Endothelial cell of umbilical vein (primary cell): ENCODE results near the gene DMXL1. TPM values are rescaled to one million over a fixed set of nuclear protein-coding genes. Genes with fewer than 3 reads are reported as not detected.

ENCODE experiments used
- BruUV-seq: library from RNA; stranded (reverse); fragments of 400-500 nt; replicated peaks from 2 replicates; lab custom pipeline; 2021; lab: Mats Ljungman, UMichigan
- CTCF ChIA-PET: fragments of 300-600, 350-600 bp; sonication (Branson Sonifier 250); formaldehyde crosslinking; loops from one replicate; lab custom pipeline; 2021; ENCODE audit warnings: antibody characterized with exemption, inconsistent platforms; lab: Charles Lee
- POLR2A ChIA-PET: fragments of 300-600, 350-600 bp; sonication (Branson Sonifier 250); formaldehyde crosslinking; loops from one replicate; lab custom pipeline; 2021; ENCODE audit warnings: antibody characterized with exemption, inconsistent platforms; lab: Charles Lee
- DNase-seq: peaks from one replicate; pipeline ENCODE4 v3.0.0-alpha.2; 2011; ENCODE audit warnings: low read depth, low spot score
- FAIRE-seq: peaks from 2 replicates; lab custom pipeline; 2011; peaks lifted over from hg19 to GRCh38; lab: Jason Lieb, UNC
- H2AFZ ChIP-seq: 2 replicates; pipeline ENCODE4 v1.6.0; 2012; ENCODE audit warnings: low read depth, low read length, control low read depth, inconsistent platforms
- H3K27ac ChIP-seq: 2 replicates; pipeline ENCODE4 v1.5.1; 2011; ENCODE audit warnings: low read depth, mild to moderate bottlenecking, control low read depth, low read length, moderate library complexity; ENCODE audit not compliant: insufficient read depth
- H3K27me3 ChIP-seq, 2 experiments: 2 replicates each; pipeline versions ENCODE4 v1.6.0 to v1.6.1; 2011; ENCODE audit warnings: low read length in 2 of 2, mixed read lengths in 1 of 2; ENCODE audit not compliant: control insufficient read depth in 2 of 2, insufficient read depth in 2 of 2
- H3K36me3 ChIP-seq, 2 experiments: 2 replicates in 1 of 2; 3 replicates in 1 of 2; pipeline ENCODE4 v1.5.1; 2011; ENCODE audit warnings: low read length in 2 of 2, mild to moderate bottlenecking in 1 of 2, moderate library complexity in 1 of 2; ENCODE audit not compliant: control insufficient read depth in 2 of 2, insufficient read depth in 2 of 2; ENCODE audit errors: extremely low read depth in 1 of 2
- H3K4me1 ChIP-seq: 3 replicates; pipeline ENCODE4 v1.5.1; 2011; ENCODE audit warnings: mild to moderate bottlenecking, low read length; ENCODE audit not compliant: control insufficient read depth, insufficient read depth; ENCODE audit errors: extremely low read depth
- H3K4me2 ChIP-seq: 2 replicates; pipeline ENCODE4 v1.6.1; 2011; ENCODE audit warnings: low read length, control low read depth, mixed read lengths; ENCODE audit not compliant: insufficient read depth
- H3K4me3 ChIP-seq, 3 experiments: fragments of 200-600 bp in 1 of 3; sonication (generic), shearing (Covaris generic) in 1 of 3; replicated peaks in 1 of 3; 2 replicates each; pipeline ENCODE4 v1.5.1; 2011 to 2016; ENCODE audit warnings: control low read depth in 3 of 3, low read length in 3 of 3, mild to moderate bottlenecking in 2 of 3, inconsistent platforms in 1 of 3, low read depth in 1 of 3, moderate library complexity in 1 of 3; ENCODE audit not compliant: insufficient read depth in 1 of 3
- H3K79me2 ChIP-seq: 2 replicates; pipeline ENCODE4 v1.6.0; 2012; ENCODE audit warnings: low read length, inconsistent platforms; ENCODE audit not compliant: control insufficient read depth, insufficient read depth
- H3K9ac ChIP-seq: replicated peaks from 2 replicates; pipeline ENCODE3; 2011; ENCODE audit warnings: low read length, control low read depth; ENCODE audit not compliant: insufficient read depth; ENCODE audit errors: extremely low read depth
- H3K9me1 ChIP-seq: replicated peaks from 3 replicates; pipeline ENCODE4 v1.6.0; 2011; ENCODE audit warnings: mild to moderate bottlenecking, low read length; ENCODE audit not compliant: control insufficient read depth, insufficient read depth; ENCODE audit errors: extremely low read depth
- H3K9me3 ChIP-seq: replicated peaks from 2 replicates; pipeline ENCODE4 v1.5.1; 2012; ENCODE audit warnings: low read length, inconsistent platforms; ENCODE audit not compliant: control insufficient read depth, insufficient read depth
- H4K20me1 ChIP-seq: replicated peaks from 2 replicates; pipeline ENCODE3; 2011; ENCODE audit warnings: mild to moderate bottlenecking, low read length; ENCODE audit not compliant: control insufficient read depth, insufficient read depth; ENCODE audit errors: extremely low read depth
- EZH2 ChIP-seq: IDR thresholded peaks from 2 replicates; pipeline ENCODE4 v1.6.1; 2012; ENCODE audit warnings: borderline replicate concordance, low read depth, mild to moderate bottlenecking, moderate library complexity, low read length, inconsistent platforms; ENCODE audit not compliant: severe bottlenecking
- FOS ChIP-seq: IDR thresholded peaks from 2 replicates; pipeline ENCODE4 v1.6.1; 2011; ENCODE audit warnings: mild to moderate bottlenecking, low read length, moderate library complexity, borderline replicate concordance; ENCODE audit not compliant: insufficient read depth
- GATA2 ChIP-seq: IDR thresholded peaks from 2 replicates; pipeline ENCODE4 v1.7.0; 2011; ENCODE audit warnings: low read depth, mild to moderate bottlenecking, moderate library complexity, mixed read lengths, low read length; ENCODE audit not compliant: insufficient read length, insufficient read depth
- MYC ChIP-seq: IDR thresholded peaks from one replicate; pipeline ENCODE4 v1.6.1; 2011; ENCODE audit warnings: mild to moderate bottlenecking, low read depth, low read length
- POLR2A ChIP-seq: IDR thresholded peaks from 2 replicates; pipeline ENCODE4 v1.6.1; 2012; ENCODE audit warnings: low read depth, mild to moderate bottlenecking, control low read depth, low read length
- POLR2AphosphoS5 ChIP-seq: IDR thresholded peaks from 2 replicates; pipeline ENCODE4 v1.6.1; 2012; ENCODE audit warnings: low read depth, mild to moderate bottlenecking, control low read depth, low read length, moderate library complexity; ENCODE audit not compliant: insufficient read depth
- dilution Hi-C: fragments of 300-500 bp; cut with MboI; formaldehyde crosslinking; loops from one replicate; pipeline ENCODE4 v1.15.0; 2019; ENCODE audit warnings: low sequenced_read_pairs; ENCODE audit not compliant: extremely low pct_ligation_motif_present
- intact Hi-C: fragments of 100-400 bp; cut with micrococcal nuclease; formaldehyde crosslinking; loops from one replicate; pipeline ENCODE4 v1.10.0; 2022
- polyA plus RNA-seq, 4 experiments: library from polyadenylated mRNA; depleted of rRNA in 3 of 4; stranded (reverse) in 3 of 4; unstranded in 1 of 4; fragments of >200 nt; gene quantifications; 2 replicates each; pipeline versions ENCODE4 v1.2.1 to v1.2.3, GENCODE V29; 2011 to 2012; ENCODE audit warnings: missing spikeins in 1 of 4
- total RNA-seq: library from RNA; stranded (reverse); gene quantifications from 2 replicates; pipeline ENCODE4 v1.2.3, GENCODE V29; 2021
- TF ChIP-seq, protein P1 (sequence below): IDR thresholded peaks from 2 replicates; pipeline ENCODE4 v1.6.1; 2011; ENCODE audit not compliant: insufficient read depth, insufficient read length
- TF ChIP-seq, protein P2 (sequence below), 2 donors: IDR thresholded peaks; 1 replicate in 1 of 2; 2 replicates in 1 of 2; pipeline ENCODE4 v1.5.1; 2011; ENCODE audit warnings: low read length in 2 of 2, mild to moderate bottlenecking in 2 of 2, moderate library complexity in 2 of 2, control low read depth in 1 of 2, inconsistent platforms in 1 of 2, low read depth in 1 of 2; ENCODE audit not compliant: insufficient read depth in 1 of 2; ENCODE audit errors: extremely low read depth in 1 of 2

The DMXL1 gene
- total and polyA plus RNA-seq, 2 donors (not counting 3 experiments of a cell fraction or from before 2014, with no cell fraction given) = 5.4 to 24.7 TPM

GRCh38 chr5:119158144-119158543 is 87.3 kb downstream of the DMXL1 start:
- Histone ChIP-seq H3K4me1 (no peaks in the 10 kb centered on the region), H4K20me1 (peaks cover 2% of the 10 kb centered on the region), H3K9me1 (no peaks in the 10 kb centered on the region), H3K36me3 (no peaks in the 10 kb centered on the region), H3K9ac (no peak overlapping the region), H3K27ac (no peak overlapping the region), H2AFZ (no peak overlapping the region), H3K9me3 (no peaks in the 10 kb centered on the region), H3K4me3 (no peak overlapping the region), H3K4me2 (no peak overlapping the region), H3K79me2 (no peaks in the 10 kb centered on the region), H3K27me3 (no peaks in the 10 kb centered on the region)
- ChIA-PET POLR2A (no interaction called here), CTCF (no interaction called here)
- BruUV-seq = no TSS peak
- dilution Hi-C loops (no loop called here), intact Hi-C loops (no loop called here)
- TF ChIP-seq FOS (no peak), POLR2A (no peak), MYC (no peak)
- TF ChIP-seq, protein P1, sequence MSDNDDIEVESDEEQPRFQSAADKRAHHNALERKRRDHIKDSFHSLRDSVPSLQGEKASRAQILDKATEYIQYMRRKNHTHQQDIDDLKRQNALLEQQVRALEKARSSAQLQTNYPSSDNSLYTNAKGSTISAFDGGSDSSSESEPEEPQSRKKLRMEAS = no peak
- FAIRE-seq = no peak
- DNase-seq = no peak

- FAIRE-seq (no peak), DNase-seq (no peak)
- TF ChIP-seq POLR2AphosphoS5 (no peak), GATA2 (no peak), EZH2 (no peak)
- TF ChIP-seq, protein P2, sequence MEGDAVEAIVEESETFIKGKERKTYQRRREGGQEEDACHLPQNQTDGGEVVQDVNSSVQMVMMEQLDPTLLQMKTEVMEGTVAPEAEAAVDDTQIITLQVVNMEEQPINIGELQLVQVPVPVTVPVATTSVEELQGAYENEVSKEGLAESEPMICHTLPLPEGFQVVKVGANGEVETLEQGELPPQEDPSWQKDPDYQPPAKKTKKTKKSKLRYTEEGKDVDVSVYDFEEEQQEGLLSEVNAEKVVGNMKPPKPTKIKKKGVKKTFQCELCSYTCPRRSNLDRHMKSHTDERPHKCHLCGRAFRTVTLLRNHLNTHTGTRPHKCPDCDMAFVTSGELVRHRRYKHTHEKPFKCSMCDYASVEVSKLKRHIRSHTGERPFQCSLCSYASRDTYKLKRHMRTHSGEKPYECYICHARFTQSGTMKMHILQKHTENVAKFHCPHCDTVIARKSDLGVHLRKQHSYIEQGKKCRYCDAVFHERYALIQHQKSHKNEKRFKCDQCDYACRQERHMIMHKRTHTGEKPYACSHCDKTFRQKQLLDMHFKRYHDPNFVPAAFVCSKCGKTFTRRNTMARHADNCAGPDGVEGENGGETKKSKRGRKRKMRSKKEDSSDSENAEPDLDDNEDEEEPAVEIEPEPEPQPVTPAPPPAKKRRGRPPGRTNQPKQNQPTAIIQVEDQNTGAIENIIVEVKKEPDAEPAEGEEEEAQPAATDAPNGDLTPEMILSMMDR (IDR thresholded peaks at IDR 0.05; ENCODE audit: extremely low read depth in 1 of 2, insufficient read depth in 1 of 2, low read depth in 1 of 2, low read length in 2 of 2) = no peak
- Histone ChIP-seq H3K4me3 (no peak overlapping the region), H3K27me3 (no peaks in the 10 kb centered on the region), H3K79me2 (no peaks in the 10 kb centered on the region), H3K4me2 (no peak overlapping the region), H3K27ac (no peak overlapping the region), H3K4me1 (no peaks in the 10 kb centered on the region), H3K36me3 (no peaks in the 10 kb centered on the region), H3K9me3 (no peaks in the 10 kb centered on the region), H3K9me1 (no peaks in the 10 kb centered on the region), H3K9ac (no peak overlapping the region), H4K20me1 (peaks cover 2% of the 10 kb centered on the region), H2AFZ (no peak overlapping the region)
- intact Hi-C loops = no loop called here
- BruUV-seq = no TSS peak
- ChIA-PET CTCF (no interaction called here), POLR2A (no interaction called here)
- dilution Hi-C loops = no loop called here
Measured at GRCh38 chr5:119161430-119161829, 90.5 kb downstream of the DMXL1 start.
